ENCODE measurements around the gene FCGBP. TPM values are rescaled to one million over a fixed set of nuclear protein-coding genes. Genes with fewer than 3 reads are reported as not detected.

The FCGBP gene
- total and polyA plus RNA-seq, 2 of the 4 experiments (the other 2 are of a cell fraction), result under 0.01 to 0.03 TPM

DNA sequence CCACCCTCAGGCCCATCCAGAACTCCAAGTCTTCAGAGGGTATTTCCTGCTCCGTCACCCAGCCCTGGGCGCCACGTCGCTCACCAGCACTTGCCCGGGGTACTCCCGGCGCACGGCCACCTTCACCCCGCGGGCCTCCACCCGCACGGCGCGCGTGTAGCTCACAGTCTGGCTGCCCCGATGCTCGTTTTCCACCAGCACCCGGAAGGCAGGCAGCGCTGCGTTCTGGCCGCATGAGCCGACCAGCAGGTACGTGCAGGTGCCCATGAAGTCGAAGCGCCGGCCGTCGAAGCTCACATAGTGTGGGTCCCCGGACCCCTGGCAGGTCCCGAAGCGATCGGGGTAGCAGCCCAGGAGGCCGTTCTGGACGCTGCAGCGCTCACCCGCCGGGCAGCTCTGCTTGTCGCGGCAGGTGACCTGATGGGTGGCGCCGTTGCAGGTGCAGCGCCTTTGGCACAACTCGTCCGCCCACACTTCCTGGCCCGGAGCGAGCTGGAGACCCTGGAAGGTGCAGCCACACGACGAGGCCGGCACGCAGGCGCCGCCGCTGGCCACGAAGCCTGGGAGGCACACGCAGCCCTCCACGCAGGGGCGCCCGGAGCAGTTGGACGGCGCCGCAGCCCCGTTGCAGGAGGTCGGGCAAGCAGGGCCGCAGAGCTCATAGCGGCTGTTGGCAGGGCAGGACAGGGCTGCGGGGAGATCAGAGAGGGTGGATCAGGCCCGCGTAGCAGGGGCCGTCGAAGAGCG, 19.2 kb downstream of the FCGBP start:
- Histone ChIP-seq H4K5ac (ENCODE audit: low read depth, low read length) (no peak overlapping the region), H3K27me3 (ENCODE audit: control insufficient read depth, insufficient read depth, low read length) (peaks cover 3% of the 10 kb centered on the region; the same call in 1 of the 2 replicates), H3K18ac (ENCODE audit: low read depth, low read length) (no peak overlapping the region), H2AFZ (replicated peaks; ENCODE audit: low read length, poor library complexity) (no peak overlapping the region), H3K4ac (ENCODE audit: low read depth, low read length) (no peak overlapping the region), H2BK20ac (ENCODE audit: low read depth, low read length) (no peak overlapping the region), H4K8ac (ENCODE audit: low read depth in 2 of 2, low read length in 2 of 2) (no peak overlapping the region), H2BK120ac (ENCODE audit: low read depth, low read length) (no peak overlapping the region), H3K9me3 (ENCODE audit: control insufficient read depth, insufficient read depth, low read length) (no peaks in the 10 kb centered on the region), H4K91ac (ENCODE audit: insufficient read depth, low read depth, low read length) (no peak overlapping the region), H3K9me1 (ENCODE audit: insufficient read depth, low read length) (no peaks in the 10 kb centered on the region), H2BK15ac (ENCODE audit: low read depth, low read length) (no peak overlapping the region), H2BK5ac (ENCODE audit: low read depth, low read length, poor library complexity, severe bottlenecking) (no peak overlapping the region), H3K23ac (ENCODE audit: low read depth, low read length) (no peak overlapping the region), H3K27ac (ENCODE audit: insufficient read depth, low read length) (no peak overlapping the region), H3K56ac (ENCODE audit: extremely low read depth, insufficient read depth, low read length) (no peak overlapping the region), H3K4me2 (ENCODE audit: low read depth, low read length) (no peak overlapping the region), H2AK9ac (replicated peaks; ENCODE audit: low read depth, low read length, poor library complexity) (no peak overlapping the region), H3K4me3 (ENCODE audit: insufficient read depth, low read depth, low read length) (no peak overlapping the region), H3K79me1 (ENCODE audit: low read depth in 1 of 2, low read length in 2 of 2) (no peaks in the 10 kb centered on the region), H4K20me1 (ENCODE audit: insufficient read depth, low read length) (no peaks in the 10 kb centered on the region), H3K14ac (replicated peaks; ENCODE audit: low read depth, low read length) (no peak overlapping the region), H3K9ac (ENCODE audit: low read depth, low read length) (no peak overlapping the region), H3K36me3 (ENCODE audit: control insufficient read depth, insufficient read depth, low read length) (no peaks in the 10 kb centered on the region), H2AK5ac (ENCODE audit: low read depth, low read length) (no peak overlapping the region), H3K4me1 (ENCODE audit: control insufficient read depth, insufficient read depth, low read length) (no peaks in the 10 kb centered on the region)
- in situ Hi-C loops (cut with MboI; ENCODE audit: low sequenced_read_pairs) (no loop called here), dilution Hi-C loops (cut with HindIII; ENCODE audit: low sequenced_read_pairs, unreplicated experiment) (no loop called here), intact Hi-C loops (cut with micrococcal nuclease) (no loop called here)
- TF ChIP-seq RAD21 (IDR thresholded peaks at IDR 0.05; ENCODE audit: low read length) (no peak), POLR2A (IDR thresholded peaks at IDR 0.05; ENCODE audit: low read depth, low read length) (no peak), RFX5 (IDR thresholded peaks at IDR 0.05; ENCODE audit: low read depth, low read length) (no peak), CHD1 (IDR thresholded peaks at IDR 0.05; ENCODE audit: low read depth, low read length) (no peak), FOS (IDR thresholded peaks at IDR 0.05; ENCODE audit: low read depth, low read length) (no peak), NFE2L2 (IDR thresholded peaks at IDR 0.05; ENCODE audit: low read depth, low read length) (no peak), BHLHE40 (IDR thresholded peaks at IDR 0.05; ENCODE audit: low read depth, low read length) (no peak), RCOR1 (IDR thresholded peaks at IDR 0.05; ENCODE audit: insufficient replicate concordance, low read length) (no peak), MAZ (IDR thresholded peaks at IDR 0.05; ENCODE audit: borderline replicate concordance, low read depth, low read length) (no peak)
- TF ChIP-seq, protein P1, sequence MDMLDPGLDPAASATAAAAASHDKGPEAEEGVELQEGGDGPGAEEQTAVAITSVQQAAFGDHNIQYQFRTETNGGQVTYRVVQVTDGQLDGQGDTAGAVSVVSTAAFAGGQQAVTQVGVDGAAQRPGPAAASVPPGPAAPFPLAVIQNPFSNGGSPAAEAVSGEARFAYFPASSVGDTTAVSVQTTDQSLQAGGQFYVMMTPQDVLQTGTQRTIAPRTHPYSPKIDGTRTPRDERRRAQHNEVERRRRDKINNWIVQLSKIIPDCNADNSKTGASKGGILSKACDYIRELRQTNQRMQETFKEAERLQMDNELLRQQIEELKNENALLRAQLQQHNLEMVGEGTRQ (IDR thresholded peaks at IDR 0.05; ENCODE audit: low read depth, low read length), result no peak
- TF ChIP-seq, protein P2, sequence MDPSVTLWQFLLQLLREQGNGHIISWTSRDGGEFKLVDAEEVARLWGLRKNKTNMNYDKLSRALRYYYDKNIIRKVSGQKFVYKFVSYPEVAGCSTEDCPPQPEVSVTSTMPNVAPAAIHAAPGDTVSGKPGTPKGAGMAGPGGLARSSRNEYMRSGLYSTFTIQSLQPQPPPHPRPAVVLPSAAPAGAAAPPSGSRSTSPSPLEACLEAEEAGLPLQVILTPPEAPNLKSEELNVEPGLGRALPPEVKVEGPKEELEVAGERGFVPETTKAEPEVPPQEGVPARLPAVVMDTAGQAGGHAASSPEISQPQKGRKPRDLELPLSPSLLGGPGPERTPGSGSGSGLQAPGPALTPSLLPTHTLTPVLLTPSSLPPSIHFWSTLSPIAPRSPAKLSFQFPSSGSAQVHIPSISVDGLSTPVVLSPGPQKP (IDR thresholded peaks at IDR 0.05; ENCODE audit: borderline replicate concordance, low read depth, low read length), result no peak
- ChIA-PET CTCF (no interaction called here), POLR2A (ENCODE audit: unreplicated experiment) (no interaction called here)
- no TSS peak for BruUV-seq (replicated peaks)
- DNase-seq (no peak), ATAC-seq (ENCODE audit: low read depth) (no peak)
- WGBS, 2 experiments (ENCODE audit: extremely low coverage in 2 of 2, insufficient read length in 1 of 2), result 41% methylated on average over 45 of the region's 71 CpGs; no CpG with 5 or more reads in 1 of the 2 experiments

All from IMR-90 (cell line).